IMR-90 (cell line): Measurements from ENCODE around the gene IL17RE. TPM values are rescaled to one million over a fixed set of nuclear protein-coding genes. Genes with fewer than 3 reads are reported as not detected.

Source experiments
- ATAC-seq: fragments of 200-7000 bp; cut with Tn5 transposase; 2 replicates; pipeline ENCODE4 v1.9.1; 2020; ENCODE audit warnings: low read depth, mild to moderate bottlenecking, moderate library complexity
- BruUV-seq: library from RNA; stranded (reverse); fragments of 400-500 nt; replicated peaks from 2 replicates; lab custom pipeline; 2021; lab: Mats Ljungman, UMichigan
- CTCF ChIA-PET: fragments of 300-600 bp; formaldehyde crosslinking; extraction: SDS; loops from one replicate; lab custom pipeline; 2021; ENCODE audit warnings: antibody characterized with exemption; lab: Yijun Ruan, JAX
- POLR2A ChIA-PET: fragments of 300-600 bp; sonication (Branson Sonifier 250); formaldehyde crosslinking; loops from one replicate; lab custom pipeline; 2022; ENCODE audit warnings: antibody characterized with exemption; ENCODE audit not compliant: unreplicated experiment; lab: Charles Lee
- DNase-seq: peaks from one replicate; pipeline ENCODE4 v3.0.0; 2013
- H2AFZ ChIP-seq: replicated peaks from 2 replicates; pipeline ENCODE3; 2013; ENCODE audit warnings: low read length, mild to moderate bottlenecking; ENCODE audit not compliant: poor library complexity
- H2AK5ac ChIP-seq: 2 replicates; pipeline ENCODE4 v1.6.1; 2013; ENCODE audit warnings: low read depth, low read length, inconsistent platforms
- H2AK9ac ChIP-seq: replicated peaks from 2 replicates; pipeline ENCODE3; 2013; ENCODE audit warnings: mild to moderate bottlenecking, low read depth, low read length, moderate library complexity; ENCODE audit not compliant: poor library complexity
- H2BK120ac ChIP-seq: 2 replicates; pipeline ENCODE4 v1.6.1; 2013; ENCODE audit warnings: low read depth, low read length, inconsistent platforms
- H2BK15ac ChIP-seq: 3 replicates; pipeline ENCODE4 v1.6.1; 2013; ENCODE audit warnings: low read depth, low read length, inconsistent platforms
- H2BK20ac ChIP-seq: 2 replicates; pipeline ENCODE4 v1.6.1; 2013; ENCODE audit warnings: low read depth, mild to moderate bottlenecking, inconsistent platforms, low read length, moderate library complexity
- H2BK5ac ChIP-seq: 2 replicates; pipeline ENCODE4 v1.6.1; 2013; ENCODE audit warnings: mild to moderate bottlenecking, low read depth, low read length, inconsistent platforms; ENCODE audit not compliant: poor library complexity, severe bottlenecking
- H3K14ac ChIP-seq: replicated peaks from 2 replicates; pipeline ENCODE4 v1.6.1; 2013; ENCODE audit warnings: low read depth, low read length, inconsistent platforms
- H3K18ac ChIP-seq: 2 replicates; pipeline ENCODE4 v1.6.1; 2013; ENCODE audit warnings: low read depth, low read length, control low read depth
- H3K23ac ChIP-seq: 2 replicates; pipeline ENCODE4 v1.6.1; 2013; ENCODE audit warnings: low read depth, low read length, inconsistent platforms
- H3K27ac ChIP-seq: 2 replicates; pipeline ENCODE4 v1.5.1; 2013; ENCODE audit warnings: mild to moderate bottlenecking, control low read depth, low read length; ENCODE audit not compliant: insufficient read depth
- H3K27me3 ChIP-seq: 2 replicates; pipeline ENCODE4 v1.6.1; 2013; ENCODE audit warnings: low read length; ENCODE audit not compliant: control insufficient read depth, insufficient read depth
- H3K36me3 ChIP-seq: 2 replicates; pipeline ENCODE4 v1.6.1; 2013; ENCODE audit warnings: low read length, mixed read lengths; ENCODE audit not compliant: control insufficient read depth, insufficient read depth
- H3K4ac ChIP-seq: 2 replicates; pipeline ENCODE4 v1.6.1; 2013; ENCODE audit warnings: low read depth, low read length, inconsistent platforms
- H3K4me1 ChIP-seq: 2 replicates; pipeline ENCODE4 v1.6.1; 2013; ENCODE audit warnings: low read length, mixed read lengths; ENCODE audit not compliant: control insufficient read depth, insufficient read depth
- H3K4me2 ChIP-seq: 2 replicates; pipeline ENCODE4 v1.6.1; 2013; ENCODE audit warnings: low read depth, mild to moderate bottlenecking, control low read depth, low read length, moderate library complexity
- H3K4me3 ChIP-seq: 2 replicates; pipeline ENCODE4 v1.5.1; 2013; ENCODE audit warnings: low read depth, mild to moderate bottlenecking, control low read depth, low read length, moderate library complexity; ENCODE audit not compliant: insufficient read depth
- H3K56ac ChIP-seq: 2 replicates; pipeline ENCODE4 v1.6.1; 2013; ENCODE audit warnings: low read length, inconsistent platforms; ENCODE audit not compliant: insufficient read depth; ENCODE audit errors: extremely low read depth
- H3K79me1 ChIP-seq, 2 experiments: 2 replicates each; pipeline ENCODE4 v1.6.1; 2013; ENCODE audit warnings: low read length in 2 of 2, inconsistent platforms in 1 of 2, low read depth in 1 of 2
- H3K9ac ChIP-seq: 2 replicates; pipeline ENCODE4 v1.6.1; 2013; ENCODE audit warnings: low read depth, low read length, control low read depth
- H3K9me1 ChIP-seq: 2 replicates; pipeline ENCODE4 v1.6.1; 2013; ENCODE audit warnings: low read length, inconsistent platforms; ENCODE audit not compliant: insufficient read depth
- H3K9me3 ChIP-seq: 2 replicates; pipeline ENCODE4 v1.6.1; 2013; ENCODE audit warnings: low read length; ENCODE audit not compliant: control insufficient read depth, insufficient read depth
- H4K20me1 ChIP-seq: 2 replicates; pipeline ENCODE4 v1.6.1; 2013; ENCODE audit warnings: low read length, inconsistent platforms; ENCODE audit not compliant: insufficient read depth
- H4K5ac ChIP-seq: 2 replicates; pipeline ENCODE4 v1.6.1; 2013; ENCODE audit warnings: mild to moderate bottlenecking, low read depth, low read length, control low read depth
- H4K8ac ChIP-seq, 2 experiments: 2 replicates each; pipeline ENCODE4 v1.6.1; 2013; ENCODE audit warnings: low read depth in 2 of 2, low read length in 2 of 2, control low read depth in 1 of 2, inconsistent platforms in 1 of 2
- H4K91ac ChIP-seq: 2 replicates; pipeline ENCODE4 v1.6.1; 2013; ENCODE audit warnings: low read depth, low read length, inconsistent platforms; ENCODE audit not compliant: insufficient read depth
- BHLHE40 ChIP-seq: fragments of 150-350 bp; IDR thresholded peaks from 2 replicates; pipeline ENCODE4 v1.6.1; 2016; ENCODE audit warnings: mild to moderate bottlenecking, low read depth, low read length
- CHD1 ChIP-seq: IDR thresholded peaks from 2 replicates; pipeline ENCODE4 v1.6.1; 2012; ENCODE audit warnings: low read depth, low read length, improper control_type of control experiment
- FOS ChIP-seq: fragments of 150-350 bp; IDR thresholded peaks from 2 replicates; pipeline ENCODE4 v1.6.1; 2016; ENCODE audit warnings: low read depth, low read length
- MAFK ChIP-seq: IDR thresholded peaks from 2 replicates; pipeline ENCODE4 v1.6.1; 2012; ENCODE audit warnings: low read depth, low read length, improper control_type of control experiment
- MXI1 ChIP-seq: IDR thresholded peaks from 2 replicates; pipeline ENCODE4 v1.6.1; 2012; ENCODE audit warnings: low read depth, mild to moderate bottlenecking, low read length, moderate library complexity, borderline replicate concordance
- POLR2A ChIP-seq: IDR thresholded peaks from 2 replicates; pipeline ENCODE4 v1.6.1; 2012; ENCODE audit warnings: mild to moderate bottlenecking, low read depth, low read length
- RAD21 ChIP-seq: IDR thresholded peaks from 2 replicates; pipeline ENCODE4 v1.6.1; 2012; ENCODE audit warnings: low read length, improper control_type of control experiment
- RCOR1 ChIP-seq: IDR thresholded peaks from 2 replicates; pipeline ENCODE4 v1.6.1; 2012; ENCODE audit warnings: mild to moderate bottlenecking, low read length, improper control_type of control experiment; ENCODE audit not compliant: insufficient replicate concordance
- SMC3 ChIP-seq: fragments of 150-350 bp; IDR thresholded peaks from 2 replicates; pipeline ENCODE4 v1.6.1; 2016; ENCODE audit warnings: low read depth, mild to moderate bottlenecking, antibody characterized with exemption, low read length, moderate library complexity
- WGBS, 2 experiments: methylation state at CpG; one replicate each; pipeline versions ENCODE4 v1.1.5 to v1.1.7; 2013; ENCODE audit warnings: missing lambda C conversion rate in 2 of 2; ENCODE audit not compliant: insufficient read length in 1 of 2; ENCODE audit errors: extremely low coverage in 2 of 2; 5-methylcytosine and 5-hydroxymethylcytosine counted together
- dilution Hi-C: fragments of 300-500 bp; cut with HindIII; formaldehyde crosslinking; loops from one replicate; pipeline ENCODE4 v1.14.3; 2018; ENCODE audit warnings: low sequenced_read_pairs; ENCODE audit not compliant: unreplicated experiment
- in situ Hi-C: fragments of 300-500 bp; cut with MboI; formaldehyde crosslinking; loops from 3 replicates; pipeline ENCODE4 v1.14.3; 2019; ENCODE audit warnings: low sequenced_read_pairs, inconsistent platforms, mixed read lengths
- intact Hi-C: fragments of 100-400 bp; cut with micrococcal nuclease; formaldehyde crosslinking; loops from 2 replicates; pipeline ENCODE4 v1.10.0; 2022
- polyA plus RNA-seq, 3 experiments: library from polyadenylated mRNA; depleted of rRNA; stranded (reverse); fragments of >200 nt; gene quantifications; 2 replicates each; pipeline ENCODE4 v1.2.3, GENCODE V29; 2012; ENCODE audit warnings: low replicate concordance in 1 of 3
- total RNA-seq: library from RNA; depleted of rRNA; stranded (reverse); fragments of >200 nt; gene quantifications from 2 replicates; pipeline ENCODE4 v1.2.3, GENCODE V29; 2012
- TF ChIP-seq, protein P1 (sequence below): fragments of 150-350 bp; IDR thresholded peaks from 2 replicates; pipeline ENCODE4 v1.6.1; 2016; ENCODE audit warnings: low read depth, mild to moderate bottlenecking, low read length, moderate library complexity, borderline replicate concordance

Gene IL17RE
- total and polyA plus RNA-seq, 2 of the 4 experiments (the other 2 are of a cell fraction) = 0.90 to 7.2 TPM

DNA sequence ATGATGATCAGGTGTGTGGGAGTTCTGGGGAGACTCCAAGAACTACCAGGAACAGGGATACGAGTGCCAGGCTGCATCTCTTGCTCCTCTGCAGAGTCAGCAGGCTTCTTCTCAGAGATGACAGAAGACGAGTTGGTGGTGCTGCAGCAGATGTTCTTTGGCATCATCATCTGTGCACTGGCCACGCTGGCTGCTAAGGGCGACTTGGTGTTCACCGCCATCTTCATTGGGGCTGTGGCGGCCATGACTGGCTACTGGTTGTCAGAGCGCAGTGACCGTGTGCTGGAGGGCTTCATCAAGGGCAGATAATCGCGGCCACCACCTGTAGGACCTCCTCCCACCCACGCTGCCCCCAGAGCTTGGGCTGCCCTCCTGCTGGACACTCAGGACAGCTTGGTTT, 41.6 kb downstream of the IL17RE start:
- ATAC-seq = no peak
- Histone ChIP-seq H3K9me3 (no peaks in the 10 kb centered on the region), H3K4me1 (peaks cover 7% of the 10 kb centered on the region; the same call in 1 of the 2 replicates), H3K79me1 (no peaks in the 10 kb centered on the region), H3K9me1 (peaks cover 8% of the 10 kb centered on the region; the same call in 1 of the 2 replicates), H3K18ac (no peak overlapping the region), H2AK9ac (no peak overlapping the region), H2BK15ac (no peak overlapping the region), H3K4me3 (no peak overlapping the region), H3K27ac (no peak overlapping the region), H3K27me3 (no peaks in the 10 kb centered on the region), H3K14ac (no peak overlapping the region), H3K23ac (no peak overlapping the region), H4K20me1 (no peaks in the 10 kb centered on the region; the same call in 1 of the 2 replicates), H2BK120ac (no peak overlapping the region), H4K5ac (no peak overlapping the region), H2BK20ac (no peak overlapping the region), H3K9ac (no peak overlapping the region), H2AFZ (no peak overlapping the region), H3K4ac (no peak overlapping the region), H4K8ac (no peak overlapping the region), H3K36me3 (peaks cover 7% of the 10 kb centered on the region; the same call in 1 of the 2 replicates), H2AK5ac (no peak overlapping the region), H4K91ac (no peak overlapping the region), H3K56ac (no peak overlapping the region), H2BK5ac (no peak overlapping the region), H3K4me2 (no peak overlapping the region)
- ChIA-PET POLR2A (no interaction called here), CTCF (no interaction called here)
- DNase-seq = no peak
- intact Hi-C loops (no loop called here), dilution Hi-C loops (no loop called here), in situ Hi-C loops (no loop called here)
- no TSS peak for BruUV-seq
- TF ChIP-seq RCOR1 (no peak), MAFK (no peak), RAD21 (no peak), FOS (no peak), SMC3 (no peak), BHLHE40 (no peak), POLR2A (no peak), MXI1 (no peak), CHD1 (no peak)
- TF ChIP-seq, protein P1, sequence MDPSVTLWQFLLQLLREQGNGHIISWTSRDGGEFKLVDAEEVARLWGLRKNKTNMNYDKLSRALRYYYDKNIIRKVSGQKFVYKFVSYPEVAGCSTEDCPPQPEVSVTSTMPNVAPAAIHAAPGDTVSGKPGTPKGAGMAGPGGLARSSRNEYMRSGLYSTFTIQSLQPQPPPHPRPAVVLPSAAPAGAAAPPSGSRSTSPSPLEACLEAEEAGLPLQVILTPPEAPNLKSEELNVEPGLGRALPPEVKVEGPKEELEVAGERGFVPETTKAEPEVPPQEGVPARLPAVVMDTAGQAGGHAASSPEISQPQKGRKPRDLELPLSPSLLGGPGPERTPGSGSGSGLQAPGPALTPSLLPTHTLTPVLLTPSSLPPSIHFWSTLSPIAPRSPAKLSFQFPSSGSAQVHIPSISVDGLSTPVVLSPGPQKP = no peak
- WGBS, 2 experiments = 100% methylated on average over 2 of the region's 11 CpGs; no CpG with 5 or more reads in 1 of the 2 experiments
